NK-92 (cell line): Measurements from ENCODE around the gene STYXL2.

Experiments
- DNase-seq: peaks from one replicate; lab custom pipeline; 2025; ENCODE audit not compliant: unreplicated experiment; lab: John Stamatoyannopoulos, UW

Gene STYXL2

DNA sequence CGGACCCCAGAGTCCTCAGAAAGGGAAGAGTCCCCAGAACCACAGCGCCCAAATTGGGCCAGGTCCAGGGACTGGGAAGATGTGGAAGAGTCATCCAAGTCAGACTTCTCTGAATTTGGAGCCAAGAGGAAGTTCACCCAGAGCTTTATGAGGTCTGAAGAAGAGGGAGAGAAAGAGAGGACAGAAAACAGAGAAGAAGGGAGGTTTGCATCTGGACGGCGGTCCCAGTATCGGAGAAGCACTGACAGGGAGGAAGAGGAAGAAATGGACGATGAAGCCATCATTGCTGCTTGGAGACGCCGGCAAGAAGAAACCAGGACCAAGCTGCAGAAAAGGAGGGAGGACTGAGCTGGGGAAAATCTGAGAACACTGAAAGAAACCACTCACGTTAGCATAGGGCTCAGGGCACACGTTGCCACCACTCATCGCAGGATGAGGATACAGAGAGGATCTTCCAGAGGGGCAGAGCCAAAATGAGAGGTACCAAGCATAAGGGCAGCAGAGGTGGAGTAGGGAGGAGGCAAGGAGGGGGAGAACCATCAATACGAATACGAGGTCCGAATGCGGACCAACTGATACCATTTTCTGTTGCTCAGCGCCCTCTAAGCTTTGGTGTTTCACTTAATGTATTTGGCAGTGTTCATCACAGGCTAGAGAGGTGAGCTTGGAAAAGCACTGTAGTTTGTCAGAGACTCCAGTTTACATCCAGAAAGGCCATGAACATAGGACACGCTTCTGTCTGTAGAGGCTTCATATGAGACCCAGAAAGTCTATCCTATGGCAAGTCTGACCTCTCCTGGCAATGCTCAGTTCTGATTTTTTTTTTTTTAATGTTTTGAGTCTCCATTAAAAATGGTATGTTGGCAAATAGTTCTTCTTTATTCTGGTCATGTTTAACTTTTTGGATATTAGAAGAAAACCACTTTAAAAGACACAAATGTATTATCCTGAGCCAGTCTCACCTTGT, 34.7 kb downstream of the STYXL2 start:
- no peak for DNase-seq

DNA sequence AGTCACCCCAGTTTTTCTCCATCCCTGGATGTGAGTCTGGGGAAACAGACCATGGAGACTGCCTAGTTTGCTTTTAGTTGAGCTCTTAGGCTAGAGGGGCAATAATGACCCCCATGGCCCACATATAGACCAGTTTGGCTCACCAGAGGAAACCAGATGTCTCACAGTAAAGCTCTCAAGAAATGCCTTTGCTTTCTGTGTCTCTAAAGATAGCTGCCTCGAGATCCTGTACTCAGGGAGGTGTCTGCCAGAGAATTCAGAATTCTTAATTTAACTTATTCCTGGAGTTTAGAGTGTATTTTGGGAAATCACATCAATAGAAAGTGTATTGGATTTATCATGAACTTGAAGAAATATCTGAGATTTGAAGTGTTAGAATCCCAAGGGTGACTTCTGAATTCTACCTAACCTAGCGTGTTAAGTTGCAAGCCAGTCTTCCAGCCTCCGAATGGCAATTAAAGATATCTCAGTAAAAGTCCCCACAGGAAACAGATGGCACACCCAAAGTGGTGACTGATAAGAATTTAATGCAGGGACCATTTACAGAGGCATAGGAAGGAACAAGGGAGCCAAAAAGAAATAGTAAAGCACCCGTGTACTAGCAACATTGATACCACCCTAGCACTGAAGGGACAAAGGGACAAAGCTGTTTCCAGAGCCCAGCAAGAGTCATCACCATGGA, 37.1 kb downstream of the STYXL2 start:
- DNase-seq: no peak

DNA sequence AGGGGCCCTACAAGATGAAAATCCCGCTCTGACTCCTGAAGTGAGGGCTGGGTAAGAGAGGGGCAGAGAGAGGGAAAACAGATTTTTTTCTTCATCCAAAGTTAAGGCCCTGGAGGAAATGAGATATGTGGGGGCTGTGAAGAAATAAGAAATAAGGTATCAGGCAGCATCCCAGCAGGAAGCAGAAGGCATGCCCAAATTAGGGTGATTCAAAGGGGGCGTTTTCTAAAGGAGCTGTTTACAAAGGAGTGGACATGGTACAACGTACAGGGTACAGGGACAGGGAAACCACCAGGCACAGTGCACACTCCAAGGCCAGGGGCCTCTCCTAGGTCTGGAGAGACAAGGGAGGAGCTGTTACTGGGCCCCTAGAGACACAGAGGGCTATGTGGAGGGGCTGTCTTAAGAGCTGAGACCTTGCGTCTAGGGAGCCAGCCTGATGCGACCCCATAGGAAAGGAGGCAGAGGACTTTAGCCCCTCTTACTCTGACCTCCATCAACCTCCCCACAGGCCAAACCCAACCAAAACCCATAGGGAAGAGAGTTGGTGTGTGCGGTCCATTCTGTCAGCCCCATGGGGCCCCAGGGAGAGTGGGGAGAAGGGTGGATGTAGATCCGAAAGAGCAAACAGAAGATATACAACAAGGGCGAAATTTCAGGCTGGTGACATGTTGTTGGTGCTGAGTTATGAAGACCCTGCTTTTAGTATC, 38.6 kb downstream of the STYXL2 start:
- DNase-seq: no peak

DNA sequence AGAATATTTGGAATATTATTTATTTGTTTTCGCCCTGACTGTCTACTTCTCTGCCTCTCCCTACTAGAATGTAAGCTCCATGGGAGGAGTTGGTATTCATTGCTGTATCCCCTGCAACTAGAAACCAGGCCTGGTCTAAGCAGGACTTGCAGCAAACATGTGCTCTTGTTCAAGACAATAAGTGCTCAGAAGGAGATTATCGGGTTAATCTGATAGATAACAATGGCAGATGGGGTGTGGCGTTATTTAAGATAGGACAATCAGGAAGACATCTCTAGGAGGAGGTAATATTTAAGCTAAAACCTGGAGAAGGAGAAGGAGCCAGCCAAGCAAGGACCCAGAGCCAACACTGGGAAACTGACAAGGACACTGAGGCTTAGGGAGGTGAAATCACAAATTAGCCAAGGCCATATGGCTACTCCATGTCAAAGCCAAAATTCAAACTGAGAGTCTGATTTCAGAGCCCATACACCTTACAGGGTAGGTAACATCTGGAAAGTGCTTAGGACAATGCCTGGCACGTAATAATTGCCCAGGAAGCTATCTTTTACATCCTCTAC, 41.5 kb downstream of the STYXL2 start:
- no peak for DNase-seq

DNA sequence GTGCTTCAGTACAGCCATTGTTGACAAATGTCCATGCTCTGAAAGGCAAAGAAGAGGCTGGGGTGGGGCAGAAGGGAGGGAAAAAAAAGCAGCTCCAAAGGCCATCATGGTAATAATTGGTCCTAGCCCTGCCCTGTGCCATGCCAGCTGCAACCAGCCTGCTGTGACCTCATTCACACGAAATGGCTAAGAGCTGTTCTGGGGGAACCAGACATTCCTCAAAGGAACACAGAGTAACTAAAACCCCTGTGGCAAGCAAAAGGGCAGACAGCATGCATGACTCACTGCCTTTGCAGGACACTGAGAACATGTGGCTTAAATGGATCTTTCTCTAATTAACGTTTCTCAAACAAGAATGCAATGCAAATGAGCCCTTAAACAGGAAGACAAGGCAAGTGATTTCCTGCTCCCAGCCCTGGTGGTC, 42.3 kb downstream of the STYXL2 start:
- DNase-seq: no peak

DNA sequence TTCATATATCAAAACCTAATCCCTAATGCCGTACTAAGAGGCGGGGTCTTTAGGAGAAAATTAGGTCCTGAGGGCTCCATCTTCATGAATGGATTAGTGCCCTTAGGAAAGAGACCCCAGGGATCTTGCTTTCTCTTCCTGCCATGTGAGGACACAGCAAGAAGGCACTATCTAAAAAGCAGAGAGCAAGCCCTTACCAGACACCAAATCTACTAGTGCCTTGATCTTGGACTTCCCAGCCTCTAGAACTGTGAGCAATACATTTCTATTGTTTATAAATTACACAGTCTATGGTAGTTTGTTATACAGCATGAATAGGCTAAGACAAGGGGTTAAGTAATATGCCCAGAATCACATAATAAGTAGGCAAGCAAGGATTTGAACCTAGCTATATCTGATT, 42.9 kb downstream of the STYXL2 start:
- no peak for DNase-seq

DNA sequence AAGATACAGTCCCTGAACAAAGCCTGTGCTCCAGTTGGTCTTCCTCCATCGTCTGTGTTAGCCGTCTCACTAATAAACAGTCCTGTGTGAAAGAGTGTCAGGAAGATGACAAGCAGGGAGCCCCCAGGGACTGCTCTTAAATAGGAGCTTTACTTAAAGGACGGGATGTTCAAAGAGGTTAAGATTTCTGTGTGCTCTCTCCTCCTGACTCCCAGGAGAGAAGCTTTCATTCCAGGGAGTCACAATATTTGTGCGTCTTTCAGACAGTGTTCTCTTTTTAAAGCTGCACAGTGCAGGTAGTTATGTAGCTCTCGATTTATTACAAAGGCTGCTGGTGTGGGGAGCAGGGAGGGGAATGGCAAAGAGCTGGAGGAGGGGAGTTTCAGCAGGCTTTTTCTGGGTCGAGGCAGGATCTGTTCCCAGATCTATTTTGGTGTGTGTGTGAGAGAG, 43.5 kb downstream of the STYXL2 start:
- no peak for DNase-seq

DNA sequence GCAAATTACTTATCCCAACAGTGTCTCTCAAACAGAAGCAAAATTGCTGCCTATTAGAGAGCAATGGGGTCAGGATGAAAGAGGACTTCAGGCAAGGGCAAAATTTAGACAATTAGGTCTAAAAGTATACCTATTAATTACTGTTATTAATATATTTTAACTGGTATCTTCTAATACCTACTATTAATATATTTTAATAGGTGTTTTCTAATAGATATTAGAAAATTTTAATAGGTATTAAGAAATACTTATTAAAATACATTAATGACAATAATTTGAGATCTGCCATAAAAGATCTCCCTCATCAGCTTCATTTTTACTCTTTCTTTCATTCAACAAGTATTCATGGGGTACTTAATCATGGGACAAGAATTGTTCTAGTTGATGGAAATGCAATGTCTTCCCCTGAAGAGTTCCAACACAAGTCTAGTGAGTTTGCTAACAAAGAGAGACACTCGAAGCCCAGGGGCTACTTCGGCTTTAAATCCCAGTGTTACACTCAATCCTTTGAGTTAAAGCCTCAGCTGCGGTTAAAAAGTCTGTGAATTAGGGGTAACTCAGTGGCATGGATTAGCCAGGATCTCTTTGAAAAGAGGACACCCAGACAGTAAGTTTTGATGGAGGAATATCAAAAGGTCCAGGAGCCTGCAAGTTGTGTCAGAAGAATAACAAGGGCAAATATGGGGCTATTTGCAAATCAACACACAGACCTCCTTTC, 44.1 kb downstream of the STYXL2 start:
- no peak for DNase-seq

DNA sequence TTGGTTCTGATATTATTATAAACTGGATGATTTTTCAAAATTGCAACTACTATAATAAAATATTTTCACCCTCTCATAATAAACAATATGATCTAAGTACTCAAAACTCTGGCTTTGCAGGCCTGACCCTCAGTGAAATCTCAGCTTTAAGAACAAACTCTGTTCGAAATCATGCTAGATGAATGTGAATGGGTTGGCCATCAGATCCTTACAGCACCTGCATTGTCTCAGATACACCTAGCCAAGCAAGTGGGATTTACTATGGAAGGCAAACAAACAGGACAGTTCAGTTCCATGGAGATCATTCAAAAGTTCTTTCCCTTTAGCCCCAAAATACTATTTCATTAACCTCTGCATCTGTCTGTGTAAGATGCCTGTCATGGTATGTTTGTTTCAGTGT, 44.8 kb downstream of the STYXL2 start:
- no peak for DNase-seq

DNA sequence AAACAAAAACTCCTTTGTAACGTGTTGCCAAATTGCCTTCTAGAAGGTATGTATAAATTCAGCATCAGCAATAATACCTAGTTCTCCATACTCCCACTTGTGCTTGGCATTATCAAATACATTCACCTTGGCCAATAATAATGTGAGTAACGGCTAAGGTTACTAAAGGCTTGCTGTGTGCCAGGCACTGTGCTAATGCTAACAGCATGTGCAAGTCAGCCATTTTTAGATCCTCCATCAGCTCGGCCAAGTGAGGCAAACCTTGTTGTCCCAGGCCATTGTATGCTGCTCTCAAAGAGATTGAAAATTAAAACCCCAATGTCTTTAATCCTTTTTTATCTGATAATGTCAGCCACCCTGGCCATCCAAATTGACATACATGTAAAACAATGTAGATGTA, 48.1 kb downstream of the STYXL2 start:
- DNase-seq: no peak
